ENCODE measurements around the gene NUP88. TPM values are rescaled to one million over a fixed set of nuclear protein-coding genes. Genes with fewer than 3 reads are reported as not detected.

Gene NUP88
- total and polyA plus RNA-seq, 8 donors = 29.8 to 185 (median 80.3) TPM

DNA sequence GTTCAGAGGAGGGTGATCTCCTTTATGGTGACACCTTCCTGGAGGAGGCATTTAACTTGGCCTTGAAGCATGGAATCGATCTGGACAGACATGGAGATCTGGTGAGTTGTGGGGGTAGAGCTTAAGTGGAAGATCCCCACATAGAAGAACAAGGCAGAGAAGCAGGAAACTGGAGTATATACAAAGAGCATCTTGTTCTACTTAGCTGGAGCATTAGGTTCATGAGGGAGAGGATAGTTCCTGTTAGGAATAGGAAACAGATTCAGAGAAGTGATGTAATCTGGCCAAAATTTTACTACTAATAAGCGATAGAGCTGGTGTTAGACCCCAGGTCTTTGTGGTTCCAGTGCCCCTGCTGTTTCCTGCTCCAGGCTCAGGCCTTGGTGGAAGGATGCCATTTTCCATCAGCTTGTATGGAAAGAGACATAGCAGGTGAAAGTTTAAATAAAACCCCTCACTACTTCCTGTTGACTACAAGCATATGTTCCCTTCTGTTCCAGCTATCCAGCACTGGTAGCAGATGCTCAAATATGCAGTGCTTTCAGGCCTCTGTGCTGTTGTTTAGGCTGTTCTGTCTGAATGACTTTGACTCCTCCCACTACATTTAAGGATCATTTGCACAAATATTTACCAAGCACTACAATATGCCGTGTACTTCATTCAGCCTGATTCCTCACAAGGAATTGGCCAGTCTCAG lies 9.9 kb upstream of the NUP88 start:
- TF ChIP-seq, protein P1, sequence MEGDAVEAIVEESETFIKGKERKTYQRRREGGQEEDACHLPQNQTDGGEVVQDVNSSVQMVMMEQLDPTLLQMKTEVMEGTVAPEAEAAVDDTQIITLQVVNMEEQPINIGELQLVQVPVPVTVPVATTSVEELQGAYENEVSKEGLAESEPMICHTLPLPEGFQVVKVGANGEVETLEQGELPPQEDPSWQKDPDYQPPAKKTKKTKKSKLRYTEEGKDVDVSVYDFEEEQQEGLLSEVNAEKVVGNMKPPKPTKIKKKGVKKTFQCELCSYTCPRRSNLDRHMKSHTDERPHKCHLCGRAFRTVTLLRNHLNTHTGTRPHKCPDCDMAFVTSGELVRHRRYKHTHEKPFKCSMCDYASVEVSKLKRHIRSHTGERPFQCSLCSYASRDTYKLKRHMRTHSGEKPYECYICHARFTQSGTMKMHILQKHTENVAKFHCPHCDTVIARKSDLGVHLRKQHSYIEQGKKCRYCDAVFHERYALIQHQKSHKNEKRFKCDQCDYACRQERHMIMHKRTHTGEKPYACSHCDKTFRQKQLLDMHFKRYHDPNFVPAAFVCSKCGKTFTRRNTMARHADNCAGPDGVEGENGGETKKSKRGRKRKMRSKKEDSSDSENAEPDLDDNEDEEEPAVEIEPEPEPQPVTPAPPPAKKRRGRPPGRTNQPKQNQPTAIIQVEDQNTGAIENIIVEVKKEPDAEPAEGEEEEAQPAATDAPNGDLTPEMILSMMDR (IDR thresholded peaks at IDR 0.05) = no peak
- no peak for TF ChIP-seq POLR2A (IDR thresholded peaks at IDR 0.05)
- no peak for TF ChIP-seq POLR2AphosphoS5 (IDR thresholded peaks at IDR 0.05)
- TF ChIP-seq EP300 (IDR thresholded peaks at IDR 0.05) = no peak
- Histone ChIP-seq H3K27ac (peak overlapping the region in 1 of 5 donors; percentile 3), H3K4me1 (peaks cover 0 to 11% (median 9%) of the 10 kb centered on the region in 4 donors), H3K9me3 (no peaks in the 10 kb centered on the region), H3K36me3 (peaks cover 51 to 100% (median 100%) of the 10 kb centered on the region in 4 donors), H3K4me3 (no peak overlapping the region), H3K27me3 (no peaks in the 10 kb centered on the region)
- WGBS, 5 donors = 52 to 74% (median 64%) methylated on average over 3 of the region's 3 CpGs
- DNase-seq = no peak
- intact Hi-C loops (cut with DNase I; ENCODE audit: low total_unique reads) = no loop called here

DNA sequence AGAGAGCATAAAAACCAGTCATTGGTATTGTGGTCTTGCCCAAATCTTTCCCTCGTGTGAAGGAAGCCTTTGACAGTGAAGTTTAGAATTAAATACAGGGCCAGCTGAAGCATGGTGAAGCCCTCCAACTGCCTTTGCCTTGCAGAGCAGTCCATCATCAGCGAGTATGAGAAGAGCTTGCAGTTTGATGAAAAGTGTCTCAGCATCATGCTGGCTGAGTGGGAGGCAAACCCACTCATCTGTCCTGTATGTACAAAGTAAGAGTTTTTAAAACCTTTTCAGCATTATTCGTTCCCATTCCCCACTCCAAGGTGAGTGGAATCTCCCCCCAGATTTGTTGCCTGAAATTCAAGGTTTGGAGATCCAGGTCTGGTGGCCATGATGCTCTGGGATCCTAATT lies 6.4 kb upstream of the NUP88 start:
- no peak overlapping the region for H3K4me3 ChIP-seq
- H3K27ac ChIP-seq = no peak overlapping the region
- WGBS, 5 donors = 74 to 92% (median 78%) methylated on average over 3 of the region's 3 CpGs
- no peaks in the 10 kb centered on the region for H3K9me3 ChIP-seq
- H3K4me1 ChIP-seq = peaks cover 5 to 37% (median 25%) of the 10 kb centered on the region in 4 donors
- peaks cover 48 to 96% (median 91%) of the 10 kb centered on the region in 4 donors for H3K36me3 ChIP-seq
- no peak for TF ChIP-seq EP300 (IDR thresholded peaks at IDR 0.05)
- no peak for TF ChIP-seq POLR2AphosphoS5 (IDR thresholded peaks at IDR 0.05)
- TF ChIP-seq, protein P1 (IDR thresholded peaks at IDR 0.05) = no peak
- no peak for TF ChIP-seq POLR2A (IDR thresholded peaks at IDR 0.05)
- intact Hi-C loops (cut with DNase I; ENCODE audit: low total_unique reads) = no loop called here
- DNase-seq = no peak
- no peaks in the 10 kb centered on the region for H3K27me3 ChIP-seq

DNA sequence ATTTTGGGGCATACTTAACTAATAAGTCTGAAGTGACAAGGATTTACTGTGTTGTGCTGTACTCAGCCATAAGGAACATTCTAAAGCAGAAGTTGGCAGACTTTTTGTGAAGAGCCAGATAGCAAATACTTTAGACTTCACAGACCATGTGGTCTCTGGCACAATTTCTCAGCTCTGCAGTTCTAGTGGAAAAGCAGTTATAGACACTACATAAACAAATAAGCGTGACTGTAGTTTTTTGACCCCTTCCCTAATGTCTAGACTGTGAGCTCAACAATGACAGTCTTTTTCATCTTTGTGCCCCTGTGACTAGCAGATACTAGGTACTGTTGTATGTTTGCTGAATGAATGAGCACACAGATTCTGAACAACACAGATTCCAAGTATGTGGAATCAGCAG lies 5.4 kb upstream of the NUP88 start:
- TF ChIP-seq POLR2AphosphoS5 (IDR thresholded peaks at IDR 0.05) = no peak
- no peak for TF ChIP-seq POLR2A (IDR thresholded peaks at IDR 0.05)
- TF ChIP-seq, protein P1 (IDR thresholded peaks at IDR 0.05) = no peak
- TF ChIP-seq EP300 (IDR thresholded peaks at IDR 0.05) = no peak
- Histone ChIP-seq H3K36me3 (peaks cover 48 to 87% (median 82%) of the 10 kb centered on the region in 4 donors), H3K9me3 (no peaks in the 10 kb centered on the region), H3K4me1 (peaks cover 10 to 42% (median 27%) of the 10 kb centered on the region in 4 donors), H3K4me3 (no peak overlapping the region), H3K27ac (no peak overlapping the region), H3K27me3 (no peaks in the 10 kb centered on the region)
- 76 to 83% (median 77%) methylated on average over 1 of the region's 1 CpG for WGBS, 5 donors
- intact Hi-C loops (cut with DNase I; ENCODE audit: low total_unique reads) = no loop called here
- no peak for DNase-seq

DNA sequence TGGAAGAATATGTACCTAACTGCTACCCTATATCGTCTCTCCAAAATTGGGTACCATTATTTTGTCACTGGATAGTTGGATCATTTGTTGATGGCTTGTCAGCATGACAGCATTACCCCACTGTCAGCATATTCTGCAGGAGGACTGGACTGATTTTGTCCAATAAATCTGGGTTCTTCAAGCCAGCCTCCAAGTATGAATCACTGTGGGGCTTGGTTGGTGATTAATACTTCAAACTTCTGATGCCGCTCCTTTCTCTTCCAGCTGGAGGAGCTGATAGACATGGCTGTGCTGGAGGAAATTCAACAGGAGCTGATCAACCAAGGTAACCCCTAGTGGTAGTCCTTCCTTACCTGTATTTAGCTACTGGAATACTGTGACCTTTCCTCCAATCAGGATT lies 3.0 kb upstream of the NUP88 start:
- 81 to 89% (median 87%) methylated on average over 2 of the region's 2 CpGs for WGBS, 5 donors
- H3K36me3 ChIP-seq = peaks cover 32 to 64% (median 58%) of the 10 kb centered on the region in 4 donors

More for the DNA sequence above, 3.0 kb upstream of the NUP88 start:
- intact Hi-C loops (cut with DNase I; ENCODE audit: low total_unique reads) = no loop called here
- TF ChIP-seq POLR2AphosphoS5 (IDR thresholded peaks at IDR 0.05) = no peak
- no peak for TF ChIP-seq POLR2A (IDR thresholded peaks at IDR 0.05)
- TF ChIP-seq, protein P1 (IDR thresholded peaks at IDR 0.05) = no peak
- TF ChIP-seq EP300 (IDR thresholded peaks at IDR 0.05) = no peak
- no peak for DNase-seq
- no peak overlapping the region for H3K4me3 ChIP-seq
- H3K9me3 ChIP-seq = no peaks in the 10 kb centered on the region
- no peaks in the 10 kb centered on the region for H3K27me3 ChIP-seq
- peaks cover 22 to 52% (median 34%) of the 10 kb centered on the region in 4 donors for H3K4me1 ChIP-seq
- no peak overlapping the region for H3K27ac ChIP-seq
